Heart left ventricle (tissue), 16 donors: ENCODE results near the gene CSTPP1. TPM values are rescaled to one million over a fixed set of nuclear protein-coding genes. Genes with fewer than 3 reads are reported as not detected.

Source experiments
- ATAC-seq, 4 donors: fragments of 200-7000 bp; cut with Tn5 transposase; one replicate each; pipeline ENCODE4 v1.9.1; 2020 to 2022; ENCODE audit warnings: moderate library complexity in 4 of 4, mild to moderate bottlenecking in 3 of 4, moderate number of reproducible peaks in 1 of 4
- DNase-seq, 5 donors: peaks; one replicate each; pipeline ENCODE4 v3.0.0-alpha.2; 2020
- H3K27ac ChIP-seq, 12 donors: fragments of 200-600 bp; sonication (generic) in 4 of 12; one replicate each; pipeline versions ENCODE4 v1.5.0 to v1.8.0; 2016 to 2022; ENCODE audit warnings: mild to moderate bottlenecking in 2 of 12
- H3K27me3 ChIP-seq, 9 donors: fragments of 200-600 bp; sonication (generic) in 2 of 9; one replicate each; pipeline versions ENCODE4 v1.5.1 to v1.8.0; 2016 to 2022; ENCODE audit warnings: mild to moderate bottlenecking in 3 of 9
- H3K36me3 ChIP-seq, 9 donors: fragments of 200-600 bp; sonication (generic) in 2 of 9; one replicate each; pipeline versions ENCODE4 v1.5.0 to v1.8.0; 2018 to 2022; ENCODE audit warnings: mild to moderate bottlenecking in 2 of 9
- H3K4me1 ChIP-seq, 12 donors: fragments of 200-600 bp; sonication (generic) in 4 of 12; one replicate each; pipeline versions ENCODE4 v1.5.0 to v1.8.0; 2016 to 2022; ENCODE audit warnings: mild to moderate bottlenecking in 3 of 12
- H3K4me3 ChIP-seq, 12 donors: fragments of 200-600 bp; sonication (generic) in 4 of 12; one replicate each; pipeline versions ENCODE4 v1.5.0 to v1.8.0; 2017 to 2022; ENCODE audit warnings: mild to moderate bottlenecking in 9 of 12, moderate library complexity in 4 of 12
- H3K9me3 ChIP-seq, 12 donors: fragments of 200-600 bp; sonication (generic) in 4 of 12; one replicate each; pipeline versions ENCODE4 v1.5.0 to v1.8.0; 2016 to 2022; ENCODE audit warnings: mild to moderate bottlenecking in 1 of 12
- CTCF ChIP-seq, 12 donors: fragments of 200-600 bp; sonication (generic) in 4 of 12; IDR thresholded peaks; one replicate each; pipeline versions ENCODE4 v1.5.0 to v1.8.0; 2018 to 2022; ENCODE audit warnings: antibody characterized with exemption in 12 of 12, mild to moderate bottlenecking in 5 of 12
- POLR2A ChIP-seq, 2 donors: fragments of 450-650 bp; IDR thresholded peaks; one replicate each; pipeline ENCODE4 v1.6.1; 2017; ENCODE audit warnings: antibody characterized with exemption in 2 of 2, mild to moderate bottlenecking in 2 of 2, moderate library complexity in 2 of 2
- WGBS, 4 donors: extraction: QIAGEN DNeasy Blood & Tissue Kit in 2 of 4; methylation state at CpG; one replicate each; pipeline versions ENCODE4 v1.1.5 to v1.1.7; 2013 to 2018; 5-methylcytosine and 5-hydroxymethylcytosine counted together
- intact Hi-C, 10 donors: fragments of 100-400 bp; cut with DNase I; formaldehyde crosslinking; loops; one replicate each; pipeline versions ENCODE4 v1.11.1 to v1.14.2; 2022
- polyA plus RNA-seq, 2 donors: library from polyadenylated mRNA; stranded (reverse); fragments of 200-250 nt; gene quantifications; one replicate each; pipeline ENCODE4 v1.2.3, GENCODE V29; 2013
- total RNA-seq, 9 donors: library from RNA; depleted of rRNA in 2 of 9; stranded (reverse); fragments of >200 nt in 2 of 9; fragmentation: NEBNext Ultra II Directional in 3 of 9; extraction: Animal tissue kit (Norgen Biotek cat#: 25700) in 3 of 9; gene quantifications; one replicate each; pipeline versions ENCODE4 v1.1.0 to v1.2.4, GENCODE V29; 2016 to 2023
- donor health status: ischemic (EF 13 %, LVEDD 7.1; RV severe dilation, severe dysfunction).
- donor health status: healthy with polysubstance abuse.
- donor health status: DM: no; HTN: yes; CAD: no.
- donor health status: DM: no; HTN: no; CAD: no.
- donor health status: ischemic (EF 25% LVEDD 6.9; RV normal size, moderate dysfunction).
- donor health status: ischemic (EF 25% LVEDD 5.7; RV mildly dilated, moderate dysfunction).
- donor health status: healthy.
- donor health status: DM: yes; HTN: yes; CAD: no.
- donor health status: ischemic (EF 35%, LVEDD 5.7; RV mildly dilated, moderate dysfunction).
- donor health status: nonischemic (EF 11% LVEDD 7.7; RV severe dilation, severe dysfunction).
- donor health status: DM: yes; HTN: yes; CAD: no.
- donor health status: PGD.
- donor health status: ischemic (EF 29% LVEDD 5.4; RV normal size, mild dysfunction).
- donor health status: nonischemic (EF 23%, LVEDD 6.1; RV moderate dilation, normal function).

CSTPP1 gene
- total and polyA plus RNA-seq, 11 donors = 9.9 to 33.4 (median 14.7) TPM

- Histone ChIP-seq H3K27ac (no peak overlapping the region), H3K4me3 (no peak overlapping the region), H3K9me3 (no peaks in the 10 kb centered on the region), H3K4me1 (peaks cover 0 to 15% (median 5%) of the 10 kb centered on the region in 12 donors), H3K36me3 (peaks cover 0 to 14% (median 10%) of the 10 kb centered on the region in 9 donors), H3K27me3 (no peaks in the 10 kb centered on the region)
- ATAC-seq (no peak), DNase-seq (no peak)
- 83 to 88% (median 88%) methylated on average over 4 of the region's 4 CpGs for WGBS, 4 donors
- TF ChIP-seq POLR2A (IDR thresholded peaks at IDR 0.05) (no peak), CTCF (IDR thresholded peaks at IDR 0.05) (no peak)
- intact Hi-C loops = loop anchor here in 1 of 10 donors (5.0 to 10.0 kb wide), 2 partner anchors 65 to 223 kb away; partner anchors contain the start of gene LRP4
Observed at GRCh38 chr11:47139878-47140277, 203.3 kb downstream of the CSTPP1 start.

GRCh38 chr11:47143322-47143721 is 206.8 kb downstream of the CSTPP1 start:
- ATAC-seq (peak; percentile 68 to 97 (median 90)), DNase-seq (peak in 4 of 5 donors; percentile 42 to 69 (median 56))

GRCh38 chr11:47144541-47144940 is 208.0 kb downstream of the CSTPP1 start:
- intact Hi-C loops = loop anchor here in 1 of 10 donors (5.0 kb wide), 1 partner anchor 227 kb away; the partner anchor contains the start of gene LRP4

More at GRCh38 chr11:47143322-47143721, 206.8 kb downstream of the CSTPP1 start:
- peaks cover 0 to 2% (median 0%) of the 10 kb centered on the region in 9 donors for H3K36me3 ChIP-seq
- H3K4me3 ChIP-seq = no peak overlapping the region
- TF ChIP-seq CTCF (IDR thresholded peaks at IDR 0.05) (no peak), POLR2A (IDR thresholded peaks at IDR 0.05) (no peak)
- intact Hi-C loops = loop anchor here in 1 of 10 donors (5.0 kb wide), 1 partner anchor 226 kb away; the partner anchor contains the start of gene LRP4
- no peaks in the 10 kb centered on the region for H3K27me3 ChIP-seq
- H3K27ac ChIP-seq = peak overlapping the region in 3 of 12 donors; percentile 41 to 58 (median 49)
- H3K4me1 ChIP-seq = peaks cover 0 to 15% (median 6%) of the 10 kb centered on the region in 12 donors
- no peaks in the 10 kb centered on the region for H3K9me3 ChIP-seq
- WGBS, 4 donors = 26 to 57% (median 48%) methylated on average over 3 of the region's 3 CpGs

GRCh38 chr11:47147250-47147649 is 210.7 kb downstream of the CSTPP1 start:
- no peaks in the 10 kb centered on the region for H3K27me3 ChIP-seq
- H3K4me1 ChIP-seq = peaks cover 0 to 29% (median 21%) of the 10 kb centered on the region in 12 donors
- H3K36me3 ChIP-seq = no peaks in the 10 kb centered on the region
- H3K9me3 ChIP-seq = no peaks in the 10 kb centered on the region
- no peak overlapping the region for H3K27ac ChIP-seq
- DNase-seq = no peak
- no peak for ATAC-seq
- WGBS, 4 donors = 82 to 91% (median 83%) methylated on average over 2 of the region's 2 CpGs
- intact Hi-C loops = no loop called here
- H3K4me3 ChIP-seq = no peak overlapping the region
- no peak for TF ChIP-seq CTCF (IDR thresholded peaks at IDR 0.05)
- no peak for TF ChIP-seq POLR2A (IDR thresholded peaks at IDR 0.05)

More at GRCh38 chr11:47144541-47144940, 208.0 kb downstream of the CSTPP1 start:
- TF ChIP-seq CTCF (IDR thresholded peaks at IDR 0.05) = no peak
- TF ChIP-seq POLR2A (IDR thresholded peaks at IDR 0.05) = no peak
- ATAC-seq = no peak
- Histone ChIP-seq H3K4me1 (peaks cover 0 to 26% (median 16%) of the 10 kb centered on the region in 12 donors), H3K9me3 (no peaks in the 10 kb centered on the region), H3K27ac (no peak overlapping the region), H3K36me3 (no peaks in the 10 kb centered on the region), H3K4me3 (no peak overlapping the region), H3K27me3 (no peaks in the 10 kb centered on the region)
- DNase-seq = no peak
- 87 to 93% (median 90%) methylated on average over 3 of the region's 3 CpGs for WGBS, 4 donors
